SU-DHL-6 (cell line): Measurements from ENCODE around the gene CMKLR1.

Experiments
- H2AFZ ChIP-seq: fragments of 200-600 bp; sonication (generic); 2 replicates; pipeline ENCODE4 v1.6.1; 2014; ENCODE audit warnings: low read depth, mild to moderate bottlenecking, moderate library complexity, mixed read lengths, antibody characterized with exemption, low read length; ENCODE audit not compliant: severe bottlenecking
- H3F3A ChIP-seq: fragments of 200-600 bp; shearing (Covaris generic); 2 replicates; pipeline ENCODE4 v1.6.0; 2016; ENCODE audit warnings: antibody characterized with exemption, mild to moderate bottlenecking; ENCODE audit not compliant: insufficient read depth
- H3K27ac ChIP-seq: fragments of 200-600 bp; sonication (generic); 2 replicates; pipeline ENCODE4 v1.5.1; 2016; ENCODE audit warnings: low read depth, mild to moderate bottlenecking, low read length, moderate library complexity, mixed read lengths
- H3K27me3 ChIP-seq: fragments of 200-600 bp; sonication (generic), shearing (Covaris generic); 2 replicates; pipeline ENCODE4 v1.6.0; 2014; ENCODE audit warnings: mild to moderate bottlenecking, low read length
- H3K36me3 ChIP-seq: fragments of 200-600 bp; sonication (generic); 2 replicates; pipeline ENCODE4 v1.6.1; 2014; ENCODE audit warnings: mild to moderate bottlenecking, low read length, mixed read lengths
- H3K4me2 ChIP-seq: fragments of 300-600, 200-600 bp; shearing (Covaris generic), sonication (generic); 2 replicates; pipeline ENCODE4 v1.6.0; 2014; ENCODE audit warnings: low read length, low read depth, mild to moderate bottlenecking; ENCODE audit not compliant: poor library complexity, severe bottlenecking
- H3K4me3 ChIP-seq: fragments of 200-600 bp; sonication (generic); 2 replicates; pipeline ENCODE4 v1.5.1; 2014; ENCODE audit warnings: antibody characterized with exemption, low read length, mild to moderate bottlenecking, mixed read lengths; ENCODE audit not compliant: insufficient read depth, poor library complexity, severe bottlenecking
- H3K79me2 ChIP-seq: fragments of 200-600 bp; sonication (generic); 2 replicates; pipeline ENCODE4 v1.6.1; 2014; ENCODE audit warnings: mild to moderate bottlenecking, low read length, moderate library complexity; ENCODE audit not compliant: insufficient read depth
- H3K9ac ChIP-seq: fragments of 200-600 bp; sonication (generic); 2 replicates; pipeline ENCODE4 v1.7.0; 2014; ENCODE audit warnings: mild to moderate bottlenecking, low read length
- H3K9me2 ChIP-seq: fragments of 200-600 bp; sonication (generic); replicated peaks from 2 replicates; pipeline ENCODE4 v1.6.1; 2014; ENCODE audit warnings: low read length; ENCODE audit not compliant: insufficient read depth
- H3K9me3 ChIP-seq: fragments of 200-600 bp; sonication (generic); 2 replicates; pipeline ENCODE4 v1.6.1; 2014; ENCODE audit warnings: low read length, mixed read lengths; ENCODE audit not compliant: insufficient read depth
- H4K20me1 ChIP-seq: fragments of 200-600 bp; sonication (generic); 2 replicates; pipeline ENCODE4 v1.6.1; 2014; ENCODE audit warnings: low read depth, mild to moderate bottlenecking, antibody characterized with exemption, low read length, moderate library complexity, mixed read lengths
- EZH2phosphoT487 ChIP-seq: fragments of 200-600 bp; sonication (generic), shearing (Covaris generic); conservative IDR thresholded peaks from 2 replicates; pipeline ENCODE4 v1.6.1; 2018; ENCODE audit warnings: mild to moderate bottlenecking, antibody characterized with exemption, low read length, moderate library complexity, mixed read lengths
- TF ChIP-seq, protein P1 (sequence below): fragments of 200-600 bp; sonication (generic); IDR thresholded peaks from one replicate; pipeline ENCODE4 v1.5.1; 2017; ENCODE audit warnings: antibody characterized with exemption, mild to moderate bottlenecking, low read length, moderate library complexity; ENCODE audit not compliant: insufficient read depth, poor library complexity, severe bottlenecking

Gene CMKLR1

GRCh38 chr12:108375986-108376663 lies 37.0 kb upstream of the CMKLR1 start:
- Histone ChIP-seq H3K9me3 (no peaks in the 10 kb centered on the region), H3K27me3 (no peaks in the 10 kb centered on the region), H3F3A (no peaks in the 10 kb centered on the region), H2AFZ (no peak overlapping the region), H4K20me1 (no peaks in the 10 kb centered on the region), H3K27ac (no peak overlapping the region), H3K9ac (no peak overlapping the region), H3K36me3 (no peaks in the 10 kb centered on the region), H3K4me2 (no peak overlapping the region), H3K79me2 (no peaks in the 10 kb centered on the region), H3K4me3 (no peak overlapping the region), H3K9me2 (no peaks in the 10 kb centered on the region)
- no peak for TF ChIP-seq EZH2phosphoT487
- TF ChIP-seq, protein P1, sequence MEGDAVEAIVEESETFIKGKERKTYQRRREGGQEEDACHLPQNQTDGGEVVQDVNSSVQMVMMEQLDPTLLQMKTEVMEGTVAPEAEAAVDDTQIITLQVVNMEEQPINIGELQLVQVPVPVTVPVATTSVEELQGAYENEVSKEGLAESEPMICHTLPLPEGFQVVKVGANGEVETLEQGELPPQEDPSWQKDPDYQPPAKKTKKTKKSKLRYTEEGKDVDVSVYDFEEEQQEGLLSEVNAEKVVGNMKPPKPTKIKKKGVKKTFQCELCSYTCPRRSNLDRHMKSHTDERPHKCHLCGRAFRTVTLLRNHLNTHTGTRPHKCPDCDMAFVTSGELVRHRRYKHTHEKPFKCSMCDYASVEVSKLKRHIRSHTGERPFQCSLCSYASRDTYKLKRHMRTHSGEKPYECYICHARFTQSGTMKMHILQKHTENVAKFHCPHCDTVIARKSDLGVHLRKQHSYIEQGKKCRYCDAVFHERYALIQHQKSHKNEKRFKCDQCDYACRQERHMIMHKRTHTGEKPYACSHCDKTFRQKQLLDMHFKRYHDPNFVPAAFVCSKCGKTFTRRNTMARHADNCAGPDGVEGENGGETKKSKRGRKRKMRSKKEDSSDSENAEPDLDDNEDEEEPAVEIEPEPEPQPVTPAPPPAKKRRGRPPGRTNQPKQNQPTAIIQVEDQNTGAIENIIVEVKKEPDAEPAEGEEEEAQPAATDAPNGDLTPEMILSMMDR = no peak

DNA sequence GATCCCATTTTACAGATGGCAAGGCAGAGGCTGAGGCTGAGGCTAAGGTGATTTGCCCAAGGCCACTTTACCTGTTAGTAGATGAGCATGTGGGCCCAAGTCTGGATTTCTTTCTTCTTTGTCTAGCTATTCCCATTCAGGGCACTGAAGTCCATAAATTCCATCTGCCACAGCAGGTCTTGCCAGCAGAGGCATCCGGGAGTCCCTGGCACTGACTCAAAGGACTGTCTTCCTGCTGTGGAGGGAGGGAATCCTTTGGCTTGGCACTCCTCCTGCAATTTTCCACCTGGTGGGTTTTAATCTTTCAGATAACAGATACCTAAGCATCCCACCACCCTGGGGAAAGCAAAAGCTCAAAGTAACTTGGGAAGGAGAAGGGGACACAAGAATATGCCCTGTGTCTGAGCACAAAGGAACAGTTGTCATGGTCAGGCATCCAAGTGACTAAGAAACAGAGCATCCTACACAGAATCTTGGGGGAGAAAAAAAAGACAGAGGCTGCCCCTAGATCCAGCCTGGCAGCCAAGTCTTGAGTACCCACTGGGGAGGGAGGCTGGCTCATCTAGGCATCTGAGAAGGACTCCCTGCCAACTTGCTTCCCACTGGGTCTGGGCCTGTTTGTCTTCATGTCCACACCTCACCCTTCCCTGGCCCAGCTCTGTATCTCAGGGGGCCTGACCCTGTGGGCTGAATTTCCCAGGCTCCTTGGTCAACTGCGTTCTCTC lies 35.6 kb upstream of the CMKLR1 start:
- Histone ChIP-seq H3K27ac (no peak overlapping the region), H3K9me2 (no peaks in the 10 kb centered on the region), H2AFZ (no peak overlapping the region), H3K36me3 (no peaks in the 10 kb centered on the region), H3K79me2 (no peaks in the 10 kb centered on the region), H3K27me3 (no peaks in the 10 kb centered on the region), H3F3A (no peaks in the 10 kb centered on the region), H3K9ac (no peak overlapping the region), H3K9me3 (no peaks in the 10 kb centered on the region), H4K20me1 (no peaks in the 10 kb centered on the region), H3K4me2 (no peak overlapping the region), H3K4me3 (no peak overlapping the region)
- no peak for TF ChIP-seq EZH2phosphoT487
- TF ChIP-seq, protein P1 = no peak

DNA sequence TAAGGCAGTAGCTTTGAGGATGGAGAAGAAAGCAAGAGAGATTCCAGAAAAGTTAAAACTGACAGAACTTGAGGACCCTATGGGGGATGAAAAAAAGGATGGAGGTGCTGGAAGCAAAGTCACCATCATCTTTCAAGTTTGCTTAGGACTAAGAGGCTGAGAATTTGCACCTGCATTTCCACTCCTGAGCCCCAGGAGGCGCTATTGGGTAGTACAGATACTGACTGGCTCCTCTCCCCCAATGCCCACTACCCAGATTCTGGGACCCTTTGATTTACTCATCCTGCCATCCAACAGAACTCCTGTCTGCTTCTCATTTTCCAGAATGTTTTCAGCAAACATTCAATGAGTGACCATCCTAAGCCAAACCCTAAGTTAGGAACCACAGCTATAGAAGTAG lies 34.0 kb upstream of the CMKLR1 start:
- Histone ChIP-seq H3K27me3 (no peaks in the 10 kb centered on the region), H4K20me1 (no peaks in the 10 kb centered on the region), H3K4me2 (no peak overlapping the region), H2AFZ (no peak overlapping the region), H3K9me2 (no peaks in the 10 kb centered on the region), H3F3A (no peaks in the 10 kb centered on the region), H3K27ac (no peak overlapping the region), H3K9me3 (no peaks in the 10 kb centered on the region), H3K79me2 (no peaks in the 10 kb centered on the region), H3K9ac (no peak overlapping the region), H3K36me3 (no peaks in the 10 kb centered on the region), H3K4me3 (no peak overlapping the region)
- TF ChIP-seq, protein P1 = peak; percentile 43
- TF ChIP-seq EZH2phosphoT487 = no peak
